ENCODE measurements around the gene CACNA1I.

CACNA1I gene

DNA sequence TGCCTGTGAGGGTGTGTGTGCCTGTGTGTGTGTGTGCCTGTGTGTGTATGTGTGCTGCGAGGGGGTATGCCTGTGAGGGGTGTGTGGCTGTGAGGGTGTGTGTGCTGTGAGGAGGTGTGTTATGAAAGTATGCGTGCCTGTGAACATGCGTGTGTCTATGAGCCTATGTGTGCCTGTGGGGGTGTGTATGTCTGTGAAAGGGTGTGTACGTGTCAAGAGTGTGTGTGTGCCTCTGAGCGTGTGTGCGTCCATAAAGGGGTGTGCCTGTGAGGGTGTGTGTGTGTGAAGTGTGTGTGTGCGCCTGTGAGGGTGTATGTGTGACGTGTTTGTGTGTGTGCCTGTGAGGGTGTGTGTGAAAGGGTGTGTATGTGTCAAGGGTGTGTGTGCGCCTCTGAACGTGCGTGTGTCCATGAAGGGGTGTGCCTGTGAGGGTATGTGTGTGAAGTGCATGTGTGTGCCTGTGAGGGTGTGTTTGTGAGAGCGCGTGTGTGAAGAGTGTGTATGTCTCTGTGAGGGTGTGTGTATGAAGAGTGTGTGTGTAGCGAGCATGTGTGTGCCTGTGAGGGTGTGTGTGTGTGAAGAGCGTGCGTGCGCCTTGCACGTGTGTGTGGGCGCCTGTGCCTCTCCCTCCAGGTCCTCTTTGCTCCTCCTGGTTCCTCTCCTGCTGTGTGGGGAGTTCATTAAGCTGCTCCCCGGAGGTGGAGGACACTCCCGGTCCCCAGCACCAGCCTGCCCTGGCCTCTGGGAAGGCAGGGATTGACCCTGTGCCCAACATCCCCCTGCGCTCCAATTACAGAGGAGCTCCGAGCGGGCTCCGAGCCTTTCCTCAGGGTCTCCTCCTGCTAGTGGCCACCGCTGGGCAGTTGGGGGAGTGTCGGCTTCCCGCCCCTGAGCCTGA, 53.3 kb downstream of the CACNA1I start:
- TF ChIP-seq CTCF (IDR thresholded peaks at IDR 0.05; ENCODE audit: low read depth, low read length), result no peak
- no peak for DNase-seq (ENCODE audit: low read depth in 2 of 2)
- no peak overlapping the region for H3K4me3 ChIP-seq (replicated peaks in 1 of 2; ENCODE audit: low read depth in 2 of 2, low read length in 2 of 2)

GRCh38 chr22:39624501-39624821, 53.9 kb downstream of the CACNA1I start:
- no peak overlapping the region for H3K4me3 ChIP-seq (replicated peaks in 1 of 2; ENCODE audit: low read depth in 2 of 2, low read length in 2 of 2)
- no peak for DNase-seq (ENCODE audit: low read depth in 2 of 2)
- TF ChIP-seq CTCF (IDR thresholded peaks at IDR 0.05; ENCODE audit: low read depth, low read length), result no peak

GRCh38 chr22:39625569-39626537, 55.3 kb downstream of the CACNA1I start:
- TF ChIP-seq CTCF (IDR thresholded peaks at IDR 0.05; ENCODE audit: low read depth, low read length), result no peak
- H3K4me3 ChIP-seq (replicated peaks in 1 of 2; ENCODE audit: low read depth in 2 of 2, low read length in 2 of 2), result no peak overlapping the region
- no peak for DNase-seq (ENCODE audit: low read depth in 2 of 2)

DNA sequence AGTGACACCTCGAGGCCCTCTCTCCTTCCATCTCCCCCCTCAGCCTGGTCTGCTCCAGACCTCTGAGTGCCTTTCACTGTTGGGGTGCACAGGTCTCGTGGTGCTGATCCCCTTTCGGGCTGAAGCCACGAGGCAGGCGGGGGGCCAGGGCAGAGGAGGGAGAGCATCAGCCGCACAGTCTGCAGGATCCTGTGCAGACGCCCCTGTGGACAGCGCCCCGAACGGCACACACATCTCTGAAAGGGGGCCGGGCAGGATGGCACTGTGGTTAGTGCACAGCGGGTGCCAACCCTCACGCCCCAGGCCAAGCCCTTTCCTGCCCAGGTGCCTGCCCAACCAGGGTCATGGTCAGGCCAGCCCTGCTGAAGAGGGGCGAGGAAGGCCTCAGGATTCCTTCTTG, 56.7 kb downstream of the CACNA1I start:
- no peak for DNase-seq (ENCODE audit: low read depth in 2 of 2)
- TF ChIP-seq CTCF (IDR thresholded peaks at IDR 0.05; ENCODE audit: low read depth, low read length), result no peak
- no peak overlapping the region for H3K4me3 ChIP-seq (replicated peaks in 1 of 2; ENCODE audit: low read depth in 2 of 2, low read length in 2 of 2)

DNA sequence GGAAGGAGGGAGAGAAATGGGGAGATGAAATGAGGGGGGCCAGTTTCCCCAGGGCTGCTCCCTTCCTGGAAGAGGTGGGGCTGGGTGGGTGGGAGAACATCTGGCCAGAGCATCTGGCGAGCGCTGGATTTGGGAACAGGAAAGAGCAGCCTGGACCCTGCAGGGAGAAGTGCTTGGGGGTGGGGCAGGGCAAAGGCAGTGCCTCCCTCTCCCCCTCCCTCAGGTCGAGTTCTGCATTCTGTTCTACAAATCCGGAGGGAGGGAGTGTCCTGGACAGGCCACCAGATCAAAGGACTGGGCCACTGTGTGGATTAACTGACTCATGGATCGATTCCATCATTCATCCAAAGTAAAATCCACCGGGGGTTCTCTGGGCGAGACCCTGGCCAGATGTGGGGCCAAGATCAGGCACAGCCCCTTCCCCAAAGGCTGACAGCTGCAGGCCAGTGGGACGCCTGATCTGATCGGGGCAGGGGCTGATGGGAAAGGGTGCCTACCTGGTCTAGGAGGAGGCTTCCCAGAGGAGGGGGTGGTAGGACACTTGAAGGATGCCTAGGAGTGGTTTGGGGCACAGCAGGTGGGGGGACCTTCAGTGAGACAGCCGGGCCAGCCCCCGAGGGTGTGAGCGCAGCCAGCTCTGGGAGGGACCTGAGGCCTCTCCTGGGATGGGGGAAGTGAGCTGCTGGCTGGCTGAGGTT, 57.5 kb downstream of the CACNA1I start:
- no peak overlapping the region for H3K4me3 ChIP-seq (replicated peaks in 1 of 2; ENCODE audit: low read depth in 2 of 2, low read length in 2 of 2)
- no peak for TF ChIP-seq CTCF (IDR thresholded peaks at IDR 0.05; ENCODE audit: low read depth, low read length)
- no peak for DNase-seq (ENCODE audit: low read depth in 2 of 2)

DNA sequence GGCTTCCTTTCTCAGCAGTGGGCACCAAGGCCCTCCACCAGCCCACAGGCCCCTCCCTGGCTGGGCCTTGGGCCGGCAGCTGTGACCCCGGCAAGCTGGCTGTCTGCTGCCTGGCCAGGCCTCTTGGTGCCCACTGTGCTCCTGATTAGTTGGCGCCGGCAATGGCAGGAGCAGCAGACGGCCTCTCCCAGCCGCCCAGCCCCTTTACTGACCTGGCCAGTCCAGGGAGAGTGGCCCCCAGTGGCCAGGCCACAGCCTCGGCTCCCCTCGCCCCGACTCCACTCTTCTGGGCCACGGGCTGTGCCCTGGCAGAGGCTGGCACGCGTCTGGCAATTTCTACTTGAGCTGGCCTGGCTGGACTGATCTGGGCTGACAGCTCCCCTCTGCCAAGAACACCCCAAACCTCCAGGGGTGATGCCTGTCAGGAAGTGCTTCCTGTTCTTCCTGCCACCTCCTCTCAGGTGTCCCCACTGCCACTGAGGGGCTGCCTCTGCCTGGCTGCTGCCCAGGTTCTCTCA, 58.1 kb downstream of the CACNA1I start:
- DNase-seq (ENCODE audit: low read depth in 2 of 2), result no peak

More for the DNA sequence above, 58.1 kb downstream of the CACNA1I start:
- no peak overlapping the region for H3K4me3 ChIP-seq (replicated peaks in 1 of 2; ENCODE audit: low read depth in 2 of 2, low read length in 2 of 2)
- TF ChIP-seq CTCF (IDR thresholded peaks at IDR 0.05; ENCODE audit: low read depth, low read length), result no peak
